Activated CD8-positive, alpha-beta memory T cell treated with anti-CD3 and anti-CD28 coated beads, Interleukin-2, amount 50 U/mL, for 4 hours (primary cell): ENCODE results near the gene GNAQ.

Experiments
- DNase-seq: peaks from one replicate; pipeline ENCODE4 v3.0.0-alpha.2; 2020

Gene GNAQ

DNA sequence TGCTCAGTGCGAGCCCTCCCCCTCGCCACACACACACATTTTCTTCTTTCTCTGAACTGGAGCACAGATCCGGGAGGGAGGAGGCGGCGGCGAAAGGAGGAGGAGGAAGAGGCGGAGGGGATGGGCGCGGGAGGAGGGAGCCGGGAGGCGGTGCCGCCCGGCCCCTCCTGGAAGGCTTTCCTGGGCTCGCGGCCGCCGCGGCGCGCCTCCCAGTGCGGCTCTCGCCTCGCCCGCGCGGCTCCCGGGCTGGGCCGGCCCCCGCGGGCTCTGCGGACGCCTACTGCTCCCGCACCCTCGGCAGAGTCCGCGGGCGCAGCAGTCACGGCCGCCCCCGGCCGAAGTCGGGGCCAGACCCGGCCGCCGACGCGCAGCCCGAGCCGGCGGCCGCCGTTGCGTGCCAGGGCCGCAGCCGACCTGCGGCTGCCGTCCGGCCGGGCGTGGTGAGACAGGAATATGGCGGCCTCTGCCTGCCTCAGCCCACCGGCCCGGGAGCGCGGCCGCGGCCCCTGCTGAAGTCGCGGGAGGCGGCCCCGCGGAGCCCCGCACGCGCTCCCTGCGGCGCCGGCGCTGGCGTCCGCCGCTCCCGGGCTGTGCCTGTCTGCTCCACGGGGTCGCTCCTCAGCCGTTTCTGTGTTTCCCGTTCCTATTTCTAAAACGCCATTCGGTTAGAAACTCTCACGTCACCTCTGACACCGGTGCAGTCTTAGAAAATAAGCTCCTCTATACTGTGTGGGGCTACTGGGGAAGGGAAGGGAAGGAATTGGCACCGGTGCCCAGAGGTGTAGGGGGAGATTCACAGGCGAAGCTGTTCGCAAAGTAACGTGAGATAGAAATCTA, 500 bp upstream of the GNAQ start:
- DNase-seq, result peak; percentile 75

- peak; percentile 62 for DNase-seq
These were observed 813 bp downstream of the GNAQ start for GRCh38 chr9:78030553-78031443.

DNA sequence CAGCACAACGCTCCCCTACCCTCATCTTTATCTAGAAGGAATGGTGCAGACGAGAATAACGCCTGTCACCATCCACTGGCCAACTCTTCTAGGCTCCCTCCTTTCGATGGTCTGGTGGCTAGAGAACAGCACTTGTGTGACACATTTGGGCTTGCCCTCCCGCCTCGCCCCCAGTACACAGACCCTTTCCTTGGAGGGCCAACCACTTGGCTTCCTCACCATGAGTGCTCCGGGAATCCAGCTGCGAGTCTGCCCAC, 1.4 kb downstream of the GNAQ start:
- DNase-seq, result no peak

GRCh38 chr9:78029551-78030295, 1.9 kb downstream of the GNAQ start:
- DNase-seq, result no peak

- DNase-seq, result no peak
These were observed 2.7 kb downstream of the GNAQ start for GRCh38 chr9:78028926-78029325.

GRCh38 chr9:78026947-78027346, 4.7 kb downstream of the GNAQ start:
- DNase-seq, result no peak

DNA sequence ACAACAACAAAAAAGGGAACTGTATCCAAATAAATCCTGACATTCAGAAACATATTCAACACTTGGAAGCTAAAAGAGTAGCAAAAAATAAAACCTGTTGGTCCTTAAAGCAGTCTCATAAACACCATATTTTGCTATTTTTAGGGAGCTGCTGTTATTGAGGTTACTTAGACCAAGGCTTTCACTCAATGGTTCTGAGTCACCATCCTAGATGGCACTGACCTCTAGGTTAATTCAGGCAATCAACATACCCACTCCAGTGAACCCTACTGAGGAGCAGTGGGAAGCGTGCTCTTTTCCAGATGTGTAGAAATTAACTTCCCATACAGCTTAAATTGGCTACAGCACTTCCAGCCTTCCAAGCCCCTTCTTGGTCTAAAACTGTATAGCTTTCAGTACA, 5.2 kb downstream of the GNAQ start:
- DNase-seq, result no peak

DNA sequence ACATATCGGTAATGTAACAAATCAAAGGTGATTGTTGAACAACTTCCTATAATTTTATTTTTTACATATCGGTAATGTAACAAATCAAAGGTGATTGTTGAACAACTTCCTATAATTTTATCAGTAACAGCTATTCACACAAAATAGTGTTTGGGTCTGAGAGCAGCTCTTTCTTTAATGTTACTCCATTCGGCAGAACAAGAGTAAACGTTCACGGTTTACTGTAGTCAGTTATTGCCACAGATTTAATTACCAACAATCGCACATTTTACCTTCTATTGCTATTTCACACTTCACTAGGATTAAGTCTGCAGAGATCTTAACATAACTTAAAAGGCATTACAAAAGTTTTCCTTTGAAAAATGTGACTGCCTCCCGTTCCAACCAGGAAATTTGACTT, 6.4 kb downstream of the GNAQ start:
- no peak for DNase-seq

GRCh38 chr9:78023003-78023741, 8.4 kb downstream of the GNAQ start:
- DNase-seq, result no peak

DNA sequence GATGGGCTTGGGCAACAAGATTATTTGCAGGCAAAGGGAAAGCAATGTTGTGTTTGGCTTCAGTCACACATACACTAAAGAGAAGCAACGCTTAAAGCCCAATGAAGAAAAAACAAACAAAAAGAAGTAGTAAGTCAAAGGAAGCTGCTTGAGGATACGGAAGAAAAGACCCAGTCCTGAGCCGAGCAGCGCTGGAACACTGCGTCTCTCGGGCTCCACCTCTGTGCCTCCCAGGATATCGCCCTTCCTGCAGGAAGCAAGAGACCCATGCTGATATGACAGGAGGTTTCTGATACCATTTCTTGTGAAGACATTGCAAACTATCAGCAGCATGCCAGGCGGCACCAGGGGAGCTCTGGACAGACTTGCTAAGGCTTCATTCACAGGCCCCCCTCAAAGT, 9.9 kb downstream of the GNAQ start:
- no peak for DNase-seq

DNA sequence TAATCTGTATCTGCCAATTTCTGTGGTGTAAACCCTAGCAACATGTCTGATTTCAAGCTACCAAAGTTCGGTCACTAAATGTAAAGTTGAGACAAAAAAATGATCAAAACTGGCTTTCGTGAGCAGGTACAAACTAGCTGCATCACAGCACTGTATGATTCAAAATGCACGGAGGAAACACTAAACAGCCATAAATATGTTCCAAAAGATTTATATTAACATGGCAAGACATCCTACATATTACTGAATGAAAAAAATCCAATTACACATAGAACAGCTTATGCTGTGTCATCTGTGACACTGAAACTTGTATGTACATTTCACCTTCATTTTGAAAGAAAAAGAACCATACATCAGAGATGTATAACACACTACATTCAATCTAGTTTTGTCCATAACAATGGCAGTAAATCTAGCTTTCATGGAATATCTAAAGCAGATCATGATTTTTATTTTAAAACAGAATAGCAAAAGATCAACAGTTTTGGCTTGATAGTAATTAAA, 14.4 kb downstream of the GNAQ start:
- DNase-seq, result no peak

DNA sequence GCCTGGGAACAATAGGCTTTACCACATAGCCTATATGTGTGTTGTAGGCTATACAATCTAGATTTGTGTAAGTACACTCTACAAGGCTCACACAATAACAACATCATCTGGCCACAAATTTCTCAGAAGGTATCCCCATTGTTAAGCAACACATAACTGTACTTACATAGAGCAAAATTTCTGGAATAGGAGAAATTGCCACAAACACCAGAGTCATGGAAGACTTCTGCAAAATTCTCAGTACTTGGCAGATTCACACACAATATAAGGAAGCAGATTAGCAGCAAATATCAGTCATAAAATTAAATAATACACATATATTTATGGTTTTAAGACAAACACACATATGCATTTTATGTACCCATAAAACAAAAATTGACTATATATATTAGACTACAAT, 16.4 kb downstream of the GNAQ start:
- no peak for DNase-seq

DNA sequence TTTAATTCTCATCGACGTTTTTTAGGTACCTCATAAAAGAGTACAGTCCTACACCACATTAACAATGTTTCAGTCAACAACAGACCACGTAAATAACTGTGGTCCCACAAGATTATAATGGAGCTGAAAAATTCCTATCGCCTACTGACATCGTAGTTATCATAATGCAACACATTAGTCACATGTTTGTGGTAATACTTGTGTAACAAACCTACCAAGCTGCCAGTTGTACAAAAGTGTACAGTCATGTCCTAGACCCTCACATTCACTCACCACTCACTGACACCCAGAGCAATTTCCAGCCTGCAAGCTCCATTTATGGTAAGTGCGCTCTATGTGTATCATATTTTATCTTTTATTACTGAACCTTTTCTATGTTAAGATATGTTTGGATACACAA, 16.8 kb downstream of the GNAQ start:
- no peak for DNase-seq

DNA sequence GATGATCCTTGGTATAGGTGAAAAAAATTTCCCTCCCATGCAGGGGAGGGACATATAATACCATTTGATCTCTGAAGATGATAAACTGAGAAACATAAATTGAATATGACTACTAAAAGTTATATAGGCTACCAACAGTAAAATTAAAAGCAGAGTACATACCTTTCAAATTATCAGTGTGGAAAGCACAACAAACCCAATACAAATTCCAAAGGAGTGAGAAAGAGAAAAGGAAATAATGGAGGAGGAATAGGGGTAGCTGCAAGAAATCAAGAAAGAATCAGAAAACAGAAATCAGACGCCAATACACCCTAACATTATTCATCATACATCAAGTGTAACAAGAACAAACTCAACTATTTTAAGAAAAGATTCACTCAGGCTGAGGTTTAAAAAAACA, 17.7 kb downstream of the GNAQ start:
- DNase-seq, result no peak

GRCh38 chr9:78011049-78011448, 20.6 kb downstream of the GNAQ start:
- DNase-seq, result no peak

- no peak for DNase-seq
These were observed 21.2 kb downstream of the GNAQ start for GRCh38 chr9:78010445-78010844.

DNA sequence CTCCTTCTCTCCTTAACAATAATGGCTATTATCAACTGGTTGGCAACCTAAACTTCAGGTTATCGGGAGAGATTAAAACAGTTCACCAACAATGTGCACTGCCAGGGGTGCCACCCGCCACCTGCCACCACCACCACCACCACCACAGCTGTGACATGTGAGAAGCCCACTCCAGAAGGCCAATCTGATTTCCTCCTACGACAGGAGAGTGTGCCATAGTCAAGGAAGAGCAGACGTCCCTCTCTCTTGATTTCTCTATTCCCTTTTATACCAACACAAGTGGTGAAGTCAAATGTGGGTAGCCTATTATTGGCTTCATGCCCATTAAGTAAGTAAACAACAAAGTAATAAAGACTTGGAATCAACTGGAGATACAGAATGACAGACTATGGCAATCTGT, 22.4 kb downstream of the GNAQ start:
- DNase-seq, result no peak

DNA sequence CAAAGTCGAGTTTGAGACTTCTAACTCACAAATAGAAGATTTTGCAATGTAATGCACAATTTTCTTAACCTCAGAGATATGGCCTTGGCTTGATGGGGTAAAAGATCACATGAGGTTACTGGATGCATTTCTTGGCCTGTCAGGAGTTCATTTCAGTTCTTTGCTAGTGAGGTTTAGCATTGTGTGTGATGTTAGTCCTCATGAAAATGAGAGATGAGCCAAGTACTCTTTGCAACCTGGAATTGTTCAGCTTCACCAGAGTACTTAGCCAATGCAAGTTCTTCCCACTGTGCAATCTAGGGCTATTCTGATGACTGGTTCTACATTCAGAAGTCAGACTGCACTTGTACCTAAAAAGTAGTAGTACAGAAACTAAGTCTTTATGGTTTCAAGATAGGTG, 24.9 kb downstream of the GNAQ start:
- DNase-seq, result no peak

GRCh38 chr9:78005231-78006002, 26.2 kb downstream of the GNAQ start:
- DNase-seq, result no peak

DNA sequence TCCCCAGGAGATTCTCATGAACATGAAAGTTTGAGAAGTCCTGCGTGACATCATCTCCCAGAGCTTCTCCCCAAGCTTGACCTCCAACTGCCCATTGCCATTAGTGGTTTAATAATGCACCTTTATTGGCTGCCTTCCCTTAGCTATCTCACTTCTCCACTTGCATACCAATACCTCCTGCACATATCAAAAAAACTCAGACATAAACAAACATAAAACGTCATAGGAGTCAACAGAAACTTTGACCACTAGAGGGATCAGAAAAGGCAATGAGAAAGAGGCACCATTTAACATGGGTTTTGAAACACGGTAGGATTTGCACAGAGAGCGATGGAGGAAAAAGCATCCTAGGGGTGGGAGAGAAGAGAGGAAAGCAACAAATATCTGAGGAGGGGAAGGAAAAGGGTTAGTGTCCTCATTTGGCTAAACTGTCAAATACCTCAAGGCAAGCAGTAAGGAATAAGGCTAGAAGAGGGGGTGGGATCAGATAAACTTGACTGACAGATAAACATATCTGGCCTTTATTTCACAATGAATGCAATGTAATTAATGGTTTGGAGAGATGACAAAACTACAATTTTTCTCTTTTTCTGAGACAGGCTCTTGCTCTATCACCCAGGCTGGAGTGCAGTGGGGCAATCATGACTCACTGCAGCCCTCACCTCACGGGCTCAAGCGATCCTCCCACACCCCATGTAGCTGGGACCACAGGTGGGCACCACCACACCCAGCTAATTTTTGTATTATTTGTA, 27.0 kb downstream of the GNAQ start:
- no peak for DNase-seq

- no peak for DNase-seq
These were observed 27.9 kb downstream of the GNAQ start for GRCh38 chr9:78003730-78004129.
